GF-D8 (cell line): ENCODE measurements around the gene MSH5.
A peak's percentile ranks its signal among the peaks of the same experiment; 100 is the strongest.
"Not testable (repeated sequence)": the region's sequence is repeated elsewhere in the genome, so short reads cannot be mapped to it uniquely, and the experiment has no call there.

ENCODE experiments used
- DNase-seq: peaks from one replicate; lab custom pipeline; 2025; lab: John Stamatoyannopoulos, UW

Gene MSH5

GRCh38 chr6:31778999-31779885 lies 39.4 kb downstream of the MSH5 start:
- no peak for DNase-seq

DNA sequence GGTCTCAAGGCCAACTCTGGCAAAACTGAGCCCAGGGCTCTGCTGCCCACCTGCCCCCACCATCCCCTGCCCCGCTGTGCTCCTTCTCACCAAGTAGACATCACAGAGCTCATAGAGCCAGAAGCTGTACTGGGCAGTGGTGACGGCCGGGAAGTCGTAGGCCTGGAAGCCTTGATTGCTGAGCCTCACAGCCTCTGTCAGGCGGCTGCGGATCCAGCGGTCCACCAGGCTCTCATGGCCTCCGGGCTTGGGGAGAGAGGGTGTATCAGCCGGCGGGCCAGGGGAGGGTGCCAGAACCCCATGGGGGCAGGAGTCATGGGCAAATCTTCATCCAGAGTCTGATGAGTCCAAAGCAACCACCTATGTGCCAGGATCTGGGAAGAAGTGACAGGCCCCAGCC lies 40.1 kb downstream of the MSH5 start:
- DNase-seq: no peak

DNA sequence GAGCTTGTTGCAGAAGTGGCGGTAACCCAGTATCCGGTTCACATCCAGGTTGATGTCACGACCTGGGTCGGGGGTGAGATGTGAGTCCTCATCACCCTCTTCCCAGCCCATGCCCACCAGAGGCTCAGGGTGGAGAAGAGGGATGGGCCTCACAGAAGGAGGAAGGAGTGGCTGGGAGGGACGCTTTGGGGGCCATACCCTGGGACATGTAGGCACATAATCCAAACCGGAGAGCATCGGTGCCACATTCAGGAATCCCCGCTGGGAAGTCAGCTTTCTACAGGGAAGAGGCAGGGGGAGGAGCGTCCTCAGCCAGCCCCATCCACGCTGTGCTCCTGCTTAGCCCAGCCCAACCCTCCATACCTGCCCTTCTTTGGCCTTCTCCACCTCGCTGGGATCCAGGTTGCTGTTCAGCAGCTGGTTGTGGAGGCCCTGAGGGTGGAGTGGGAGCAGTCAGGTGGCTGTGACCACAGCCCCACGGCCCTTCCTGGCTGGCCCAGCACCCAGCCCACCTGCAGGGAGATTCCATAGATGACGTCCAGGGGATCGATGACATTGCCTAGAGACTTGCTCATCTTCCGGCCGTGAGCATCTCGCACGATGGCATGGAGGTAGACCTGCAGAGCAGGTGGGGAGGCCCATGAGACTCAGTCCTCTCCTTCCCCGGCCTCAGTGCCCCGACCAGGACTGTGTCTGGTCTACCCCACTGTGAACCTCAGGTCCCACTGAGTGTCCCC lies 40.9 kb downstream of the MSH5 start:
- no peak for DNase-seq

DNA sequence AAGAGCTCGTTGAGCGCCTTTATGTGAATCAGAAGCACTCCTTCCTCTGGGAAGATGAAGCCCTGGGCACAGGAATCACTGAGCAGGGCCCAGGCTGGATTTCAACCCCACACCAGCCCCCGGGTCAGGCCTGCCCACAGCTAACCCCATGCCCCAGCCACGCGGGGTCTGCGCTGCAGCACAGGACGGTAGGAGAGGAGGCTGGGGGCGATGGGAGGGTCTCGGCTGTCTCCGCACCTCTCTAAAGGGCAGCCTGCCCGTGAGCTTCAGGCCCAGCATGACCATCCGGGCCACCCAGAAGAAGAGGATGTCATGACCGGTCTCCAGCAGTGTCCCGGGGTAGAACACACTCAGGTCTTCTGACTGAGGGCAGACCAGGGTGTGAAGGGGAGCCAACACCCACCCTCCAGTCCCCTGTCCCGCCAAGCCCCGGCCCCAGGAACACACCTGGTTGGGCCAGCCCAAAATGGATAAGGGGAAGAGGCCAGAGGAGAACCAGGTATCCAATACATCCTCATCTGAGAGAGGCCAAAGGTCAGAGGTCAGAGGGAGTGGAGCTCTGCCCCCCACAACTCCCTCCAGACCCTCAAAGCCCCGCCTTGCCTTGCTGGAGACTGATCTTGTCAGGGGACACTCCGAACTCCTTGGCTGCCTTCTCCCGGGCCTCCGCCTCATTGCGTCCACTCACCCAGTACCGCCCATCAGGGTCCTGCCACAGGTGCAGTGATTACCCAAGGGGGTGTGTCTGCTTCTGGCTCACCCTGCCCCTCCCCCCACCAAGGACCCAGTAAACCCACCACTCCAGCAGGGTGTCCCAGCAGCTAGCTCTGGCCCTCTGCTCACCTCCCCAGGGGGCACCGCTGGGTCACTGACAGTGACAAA lies 41.7 kb downstream of the MSH5 start:
- no peak for DNase-seq

GRCh38 chr6:31782126-31782855 lies 42.5 kb downstream of the MSH5 start:
- no peak for DNase-seq

DNA sequence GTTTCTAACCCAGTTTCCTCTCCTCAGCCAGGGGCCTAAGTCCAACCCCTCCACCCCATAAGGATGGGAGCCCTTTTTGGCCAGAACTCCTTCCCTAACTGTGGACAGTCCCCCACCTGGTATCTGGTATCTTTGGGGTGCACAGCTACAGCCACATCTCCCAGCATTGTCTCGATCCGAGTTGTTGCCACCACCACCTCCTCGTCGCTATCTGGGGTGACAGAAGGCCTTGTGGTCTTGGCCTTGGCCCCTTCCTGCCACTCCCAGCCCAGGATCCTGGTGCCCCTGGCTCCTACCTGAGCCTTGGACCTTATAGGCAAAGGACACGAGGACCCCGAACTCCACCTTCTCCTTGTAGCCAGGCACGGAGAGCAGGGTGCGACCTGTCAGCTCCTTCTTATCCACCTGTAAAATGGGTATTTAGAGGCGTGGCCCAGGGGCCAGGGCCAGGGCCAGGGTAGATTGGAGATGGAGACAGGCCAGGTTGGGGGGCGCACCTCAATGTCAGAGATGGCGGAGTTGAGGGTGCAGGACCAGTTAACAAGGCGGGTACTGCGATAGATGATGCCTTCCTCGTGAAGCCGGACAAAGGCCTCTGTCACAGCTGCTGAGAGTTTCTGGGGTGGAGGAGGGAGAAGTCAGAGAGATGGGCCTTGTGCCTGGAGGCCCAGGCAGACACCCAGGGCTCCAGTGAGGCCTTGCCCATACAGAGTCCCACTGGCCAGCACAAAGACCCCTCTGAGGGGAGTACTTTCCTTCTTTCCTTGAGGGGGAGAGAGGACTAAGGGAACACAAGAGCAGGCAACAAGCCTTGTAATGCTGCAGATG lies 44.5 kb downstream of the MSH5 start:
- no peak for DNase-seq

DNA sequence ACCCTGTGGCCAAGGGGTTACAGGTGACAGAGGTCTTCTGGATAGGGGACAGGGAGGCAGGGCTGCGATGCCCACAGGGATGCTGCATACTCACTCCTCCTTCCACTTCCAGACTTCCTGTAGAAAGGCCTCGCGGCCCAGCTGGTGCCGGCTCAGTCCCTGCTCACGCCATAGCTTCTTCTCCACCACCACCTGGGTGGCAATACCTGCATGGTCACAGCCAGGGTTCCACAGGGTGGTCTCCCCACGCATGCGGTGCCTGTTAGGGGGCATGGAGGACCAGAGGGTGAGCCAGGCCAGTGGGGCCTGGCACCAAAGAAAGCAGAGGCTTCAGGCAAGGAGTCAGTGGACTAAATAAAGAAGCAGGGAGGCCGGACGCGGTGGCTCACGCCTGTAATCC lies 45.7 kb downstream of the MSH5 start:
- no peak for DNase-seq

- DNase-seq: peak; percentile 3
Observed at GRCh38 chr6:31791324-31792089, 51.7 kb downstream of the MSH5 start.

DNA sequence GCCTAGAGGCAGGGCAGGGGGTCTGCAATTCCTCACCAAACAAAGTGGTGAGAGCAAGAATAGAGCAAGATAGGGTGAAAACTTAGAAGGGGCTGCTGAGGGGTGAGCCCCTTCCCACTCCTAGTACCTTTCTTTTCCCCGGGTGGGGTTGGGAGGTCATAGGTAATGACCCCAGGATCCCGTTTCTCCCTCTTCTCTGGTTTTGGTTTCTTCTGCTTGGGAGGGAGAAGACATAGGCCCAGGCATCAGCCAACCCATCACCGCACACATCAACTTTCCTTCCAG lies 52.2 kb downstream of the MSH5 start:
- DNase-seq: no peak

- DNase-seq: no peak
Observed at GRCh38 chr6:31792761-31793171, 53.0 kb downstream of the MSH5 start.

DNA sequence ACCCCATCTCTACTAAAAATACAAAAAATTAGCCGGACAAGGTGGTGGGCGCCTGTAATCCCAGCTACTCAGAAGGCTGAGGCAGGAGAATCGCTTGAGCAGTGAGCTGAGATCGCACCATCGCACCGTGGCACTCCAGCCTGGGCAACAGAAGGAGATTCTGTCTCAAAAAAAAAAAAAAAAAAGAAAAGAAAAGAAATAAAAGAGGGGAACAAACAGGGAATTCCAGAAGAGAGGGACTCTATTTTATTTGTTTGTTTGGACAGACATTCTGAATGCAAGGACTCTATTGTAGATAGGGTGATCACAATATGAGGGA lies 54.1 kb downstream of the MSH5 start:
- not testable (repeated sequence) for DNase-seq

- DNase-seq: no peak
Observed at GRCh38 chr6:31794294-31794865, 54.6 kb downstream of the MSH5 start.

GRCh38 chr6:31794866-31795615 lies 55.2 kb downstream of the MSH5 start:
- DNase-seq: no peak

GRCh38 chr6:31795616-31796298 lies 56.0 kb downstream of the MSH5 start, which contains the start of gene VARS1:
Gene VARS1, minus strand, starts transcription at chr6:31795752. Its CDS starts 535 bp downstream, at chr6:31795217.
- peak; percentile 82 for DNase-seq

DNA sequence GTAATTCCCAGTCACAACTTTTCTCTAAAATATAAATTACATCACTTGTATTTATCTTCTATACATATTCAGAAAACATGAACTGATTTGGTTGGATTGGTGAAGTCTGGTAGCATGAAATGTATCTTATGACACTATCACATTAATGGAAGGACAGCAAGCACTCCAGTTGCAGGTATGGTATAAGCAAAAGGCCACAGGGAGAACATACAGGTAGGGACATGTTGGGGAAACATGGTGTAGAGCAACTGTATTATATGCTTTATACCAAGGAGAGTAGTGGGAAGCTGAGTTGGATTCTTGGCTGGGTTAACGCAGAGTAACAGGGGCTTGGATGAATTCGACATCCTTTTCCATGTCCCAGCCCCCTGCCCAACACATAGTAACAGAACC lies 57.2 kb downstream of the MSH5 start:
- no peak for DNase-seq

- DNase-seq: no peak
Observed at GRCh38 chr6:31797588-31797987, 57.8 kb downstream of the MSH5 start.

DNA sequence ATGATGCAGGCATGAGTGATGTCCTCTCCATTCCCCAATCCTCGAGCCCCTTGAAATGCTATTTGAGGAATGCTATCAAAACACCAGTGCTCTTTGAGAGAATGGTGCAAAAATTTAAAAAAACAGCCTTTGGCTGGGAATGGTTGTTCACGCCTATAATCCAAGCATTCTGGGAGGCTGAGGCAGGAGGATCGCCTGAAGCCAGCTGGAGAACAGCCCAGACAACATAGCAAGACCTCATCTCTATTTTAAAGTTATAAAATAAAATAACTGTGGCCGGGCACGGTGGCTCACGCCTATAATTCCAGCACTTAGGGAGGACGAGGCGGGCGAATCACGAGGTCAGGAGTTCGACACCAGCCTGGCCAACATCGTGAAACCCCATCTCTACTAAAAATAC lies 60.0 kb downstream of the MSH5 start:
- DNase-seq: no peak
